ENCODE data around the gene LDLRAP1. TPM values are rescaled to one million over a fixed set of nuclear protein-coding genes. Genes with fewer than 3 reads are reported as not detected.
A peak's percentile ranks its signal among the peaks of the same experiment; 100 is the strongest.

Gene LDLRAP1
- total RNA-seq, 1 donor: 18.5 TPM

GRCh38 chr1:25541889-25542658 is 1.3 kb upstream of the LDLRAP1 start:
- Histone ChIP-seq H3K4me2 (ENCODE audit: insufficient read depth, low read length) (no peak overlapping the region), H3K36me3 (ENCODE audit: insufficient read depth, low read length) (no peaks in the 10 kb centered on the region), H3K4me3 (ENCODE audit: insufficient read depth, low read length) (no peak overlapping the region), H3K4me1 (ENCODE audit: insufficient read depth, low read length) (peaks cover 7% of the 10 kb centered on the region), H3K27me3 (ENCODE audit: insufficient read depth, low read length) (peaks cover 3% of the 10 kb centered on the region), H2AFZ (ENCODE audit: low read length) (no peak overlapping the region), H3K79me2 (ENCODE audit: insufficient read depth, low read length) (peaks cover 27% of the 10 kb centered on the region), H3K27ac (ENCODE audit: low read depth, low read length) (no peak overlapping the region), H4K20me1 (ENCODE audit: insufficient read depth, low read length) (peaks cover 6% of the 10 kb centered on the region), H3K9me3 (ENCODE audit: low read depth, low read length) (no peaks in the 10 kb centered on the region)
- DNase-seq (ENCODE audit: insufficient read length, low spot score, missing footprints): no peak
- no peak for TF ChIP-seq CTCF (IDR thresholded peaks at IDR 0.05; ENCODE audit: extremely low read depth, low read depth, low read length)

- peak overlapping the region; percentile 84 for H3K4me3 ChIP-seq (ENCODE audit: insufficient read depth, low read length)
- no peak overlapping the region for H3K27ac ChIP-seq (ENCODE audit: low read depth, low read length)
- no peak for TF ChIP-seq CTCF (IDR thresholded peaks at IDR 0.05; ENCODE audit: extremely low read depth, low read depth, low read length)
Observed at GRCh38 chr1:25543005-25543424, 391 bp upstream of the LDLRAP1 start.

GRCh38 chr1:25544243-25544764 is 898 bp downstream of the LDLRAP1 start:
- peak overlapping the region; percentile 70 for H2AFZ ChIP-seq (ENCODE audit: low read length)
- peak overlapping the region; percentile 41 for H3K27ac ChIP-seq (ENCODE audit: low read depth, low read length)
- no peak for TF ChIP-seq CTCF (IDR thresholded peaks at IDR 0.05; ENCODE audit: extremely low read depth, low read depth, low read length)
- H3K36me3 ChIP-seq (ENCODE audit: insufficient read depth, low read length): no peaks in the 10 kb centered on the region
- H3K4me3 ChIP-seq (ENCODE audit: insufficient read depth, low read length): peak overlapping the region; percentile 84
- peaks cover 17% of the 10 kb centered on the region for H4K20me1 ChIP-seq (ENCODE audit: insufficient read depth, low read length)
- peak overlapping the region; percentile 88 for H3K4me2 ChIP-seq (ENCODE audit: insufficient read depth, low read length)
- H3K27me3 ChIP-seq (ENCODE audit: insufficient read depth, low read length): no peaks in the 10 kb centered on the region
- DNase-seq (ENCODE audit: insufficient read length, low spot score, missing footprints): no peak
- H3K79me2 ChIP-seq (ENCODE audit: insufficient read depth, low read length): peaks cover 40% of the 10 kb centered on the region
- H3K9me3 ChIP-seq (ENCODE audit: low read depth, low read length): no peaks in the 10 kb centered on the region
- H3K4me1 ChIP-seq (ENCODE audit: insufficient read depth, low read length): peaks cover 11% of the 10 kb centered on the region

More at GRCh38 chr1:25543005-25543424, 391 bp upstream of the LDLRAP1 start:
- Histone ChIP-seq H2AFZ (ENCODE audit: low read length) (peak overlapping the region; percentile 56), H3K27me3 (ENCODE audit: insufficient read depth, low read length) (no peaks in the 10 kb centered on the region), H3K36me3 (ENCODE audit: insufficient read depth, low read length) (no peaks in the 10 kb centered on the region), H4K20me1 (ENCODE audit: insufficient read depth, low read length) (peaks cover 12% of the 10 kb centered on the region), H3K79me2 (ENCODE audit: insufficient read depth, low read length) (peaks cover 34% of the 10 kb centered on the region), H3K9me3 (ENCODE audit: low read depth, low read length) (no peaks in the 10 kb centered on the region), H3K4me1 (ENCODE audit: insufficient read depth, low read length) (peaks cover 7% of the 10 kb centered on the region), H3K4me2 (ENCODE audit: insufficient read depth, low read length) (peak overlapping the region; percentile 88)
- no peak for DNase-seq (ENCODE audit: insufficient read length, low spot score, missing footprints)

GRCh38 chr1:25544819-25545218 is 1.4 kb downstream of the LDLRAP1 start:
- H3K4me3 ChIP-seq (ENCODE audit: insufficient read depth, low read length): peak overlapping the region; percentile 84
- no peak for TF ChIP-seq CTCF (IDR thresholded peaks at IDR 0.05; ENCODE audit: extremely low read depth, low read depth, low read length)
- no peaks in the 10 kb centered on the region for H3K27me3 ChIP-seq (ENCODE audit: insufficient read depth, low read length)
- no peak overlapping the region for H3K27ac ChIP-seq (ENCODE audit: low read depth, low read length)
- peaks cover 44% of the 10 kb centered on the region for H3K79me2 ChIP-seq (ENCODE audit: insufficient read depth, low read length)
- H3K4me2 ChIP-seq (ENCODE audit: insufficient read depth, low read length): peak overlapping the region; percentile 88
- H3K36me3 ChIP-seq (ENCODE audit: insufficient read depth, low read length): no peaks in the 10 kb centered on the region
- peaks cover 16% of the 10 kb centered on the region for H3K4me1 ChIP-seq (ENCODE audit: insufficient read depth, low read length)
- no peaks in the 10 kb centered on the region for H3K9me3 ChIP-seq (ENCODE audit: low read depth, low read length)
- H2AFZ ChIP-seq (ENCODE audit: low read length): peak overlapping the region; percentile 70
- DNase-seq (ENCODE audit: insufficient read length, low spot score, missing footprints): peak; percentile 95
- H4K20me1 ChIP-seq (ENCODE audit: insufficient read depth, low read length): peaks cover 22% of the 10 kb centered on the region
